ENCODE data around the gene SAMD3.

The SAMD3 gene

GRCh38 chr6:130119211-130119610 is 103.5 kb downstream of the SAMD3 start:
- TF ChIP-seq POLR2AphosphoS5 (IDR thresholded peaks at IDR 0.05; ENCODE audit: low read depth, low read length) (no peak), FOXP2 (optimal IDR thresholded peaks at IDR 0.05; ENCODE audit: borderline replicate concordance, extremely low read depth, extremely low read length, insufficient read depth) (no peak), SIN3A (IDR thresholded peaks at IDR 0.05; ENCODE audit: borderline replicate concordance, insufficient read depth, low read length) (no peak), TAF1 (IDR thresholded peaks at IDR 0.05; ENCODE audit: borderline replicate concordance, insufficient read depth, low read length) (no peak), REST (IDR thresholded peaks at IDR 0.05; ENCODE audit: insufficient read depth in 1 of 2, low read depth in 2 of 2, low read length in 2 of 2) (no peak)

- TF ChIP-seq POLR2AphosphoS5 (IDR thresholded peaks at IDR 0.05; ENCODE audit: low read depth, low read length) (no peak), SIN3A (IDR thresholded peaks at IDR 0.05; ENCODE audit: borderline replicate concordance, insufficient read depth, low read length) (no peak), FOXP2 (optimal IDR thresholded peaks at IDR 0.05; ENCODE audit: borderline replicate concordance, extremely low read depth, extremely low read length, insufficient read depth) (no peak), REST (IDR thresholded peaks at IDR 0.05; ENCODE audit: insufficient read depth in 1 of 2, low read depth in 2 of 2, low read length in 2 of 2) (no peak), TAF1 (IDR thresholded peaks at IDR 0.05; ENCODE audit: borderline replicate concordance, insufficient read depth, low read length) (no peak)
These were observed 104.5 kb downstream of the SAMD3 start for GRCh38 chr6:130118236-130118635.

GRCh38 chr6:130116273-130116672 is 106.5 kb downstream of the SAMD3 start:
- TF ChIP-seq POLR2AphosphoS5 (IDR thresholded peaks at IDR 0.05; ENCODE audit: low read depth, low read length): no peak
- TF ChIP-seq SIN3A (IDR thresholded peaks at IDR 0.05; ENCODE audit: borderline replicate concordance, insufficient read depth, low read length): no peak
- TF ChIP-seq FOXP2 (optimal IDR thresholded peaks at IDR 0.05; ENCODE audit: borderline replicate concordance, extremely low read depth, extremely low read length, insufficient read depth): no peak
- TF ChIP-seq REST (IDR thresholded peaks at IDR 0.05; ENCODE audit: insufficient read depth in 1 of 2, low read depth in 2 of 2, low read length in 2 of 2): no peak
- no peak for TF ChIP-seq TAF1 (IDR thresholded peaks at IDR 0.05; ENCODE audit: borderline replicate concordance, insufficient read depth, low read length)

- TF ChIP-seq TAF1 (IDR thresholded peaks at IDR 0.05; ENCODE audit: borderline replicate concordance, insufficient read depth, low read length) (no peak), POLR2AphosphoS5 (IDR thresholded peaks at IDR 0.05; ENCODE audit: low read depth, low read length) (no peak), SIN3A (IDR thresholded peaks at IDR 0.05; ENCODE audit: borderline replicate concordance, insufficient read depth, low read length) (no peak), FOXP2 (optimal IDR thresholded peaks at IDR 0.05; ENCODE audit: borderline replicate concordance, extremely low read depth, extremely low read length, insufficient read depth) (no peak), REST (IDR thresholded peaks at IDR 0.05; ENCODE audit: insufficient read depth in 1 of 2, low read depth in 2 of 2, low read length in 2 of 2) (no peak)
These were observed 107.7 kb downstream of the SAMD3 start for GRCh38 chr6:130115036-130115435.

- TF ChIP-seq FOXP2 (optimal IDR thresholded peaks at IDR 0.05; ENCODE audit: borderline replicate concordance, extremely low read depth, extremely low read length, insufficient read depth): no peak
- TF ChIP-seq SIN3A (IDR thresholded peaks at IDR 0.05; ENCODE audit: borderline replicate concordance, insufficient read depth, low read length): no peak
- TF ChIP-seq POLR2AphosphoS5 (IDR thresholded peaks at IDR 0.05; ENCODE audit: low read depth, low read length): no peak
- TF ChIP-seq REST (IDR thresholded peaks at IDR 0.05; ENCODE audit: insufficient read depth in 1 of 2, low read depth in 2 of 2, low read length in 2 of 2): no peak
- TF ChIP-seq TAF1 (IDR thresholded peaks at IDR 0.05; ENCODE audit: borderline replicate concordance, insufficient read depth, low read length): no peak
These were observed 109.5 kb downstream of the SAMD3 start for GRCh38 chr6:130113201-130113710.
